Activated CD4-positive, CD25-positive, alpha-beta regulatory T cell (primary cell): ENCODE results near the gene FILIP1.

ENCODE experiments used
- DNase-seq, 4 experiments: peaks; one replicate each; lab custom pipeline; 2025; lab: John Stamatoyannopoulos, UW

FILIP1 gene

DNA sequence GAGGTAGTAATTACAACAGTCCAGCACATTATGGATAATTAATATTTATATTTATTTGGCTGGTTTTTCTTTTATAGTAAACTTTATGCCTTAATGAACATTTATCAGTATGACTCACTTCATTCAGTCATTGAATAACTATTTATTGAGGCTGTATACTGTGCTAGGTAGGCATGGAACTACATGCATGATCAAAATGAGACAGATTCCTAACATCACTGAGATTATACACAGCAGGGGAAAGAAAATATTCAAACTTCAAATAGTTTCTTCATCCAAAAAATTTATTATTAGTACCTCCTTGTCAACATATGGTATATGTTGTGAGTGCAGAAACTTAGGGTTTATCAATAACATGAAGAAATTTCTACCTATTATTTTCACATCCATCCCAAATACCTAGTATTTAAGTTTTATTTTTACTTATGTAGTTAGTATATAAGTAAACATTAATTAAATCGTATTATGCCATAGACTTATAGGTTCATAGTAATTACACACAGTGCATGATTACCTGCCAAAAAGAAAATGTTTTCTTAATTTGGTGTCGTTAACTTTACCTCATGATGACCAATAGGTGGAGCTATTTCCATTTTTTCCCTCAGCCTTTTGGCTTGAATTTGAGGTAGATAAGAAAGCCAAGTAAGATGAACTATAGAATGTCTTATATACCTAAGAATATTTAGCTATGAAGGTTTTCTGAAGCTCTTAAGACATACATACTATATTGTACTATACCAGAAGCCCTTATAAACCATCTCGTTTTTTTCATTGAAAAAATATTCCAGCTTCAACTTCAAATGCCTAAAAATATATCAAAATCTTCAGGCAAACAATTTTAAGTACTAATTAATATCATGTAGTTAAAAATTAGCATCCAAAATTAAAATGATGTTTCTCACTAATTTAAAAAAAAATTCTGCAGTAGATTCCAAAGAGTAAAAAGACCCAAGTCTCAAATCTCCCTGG is 196.5 kb downstream of the FILIP1 start:
- DNase-seq, result no peak

DNA sequence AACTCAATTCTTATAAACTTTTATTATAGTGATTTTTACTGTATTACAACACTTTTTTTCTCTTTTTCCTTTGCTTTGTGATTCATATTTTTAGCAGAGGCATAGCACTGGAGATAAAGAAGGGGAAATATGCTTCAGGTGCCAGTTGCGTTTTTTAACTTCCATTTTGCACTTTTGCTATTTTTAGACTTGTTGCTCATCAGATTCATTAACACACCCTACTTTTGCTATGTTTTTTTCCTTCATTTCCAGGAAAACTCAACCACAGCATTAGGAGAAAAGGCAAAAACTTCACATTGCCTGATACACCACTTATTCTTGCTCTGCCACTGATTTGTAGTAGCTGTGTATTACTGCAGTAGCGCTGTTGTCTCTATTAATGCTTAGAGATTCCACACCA is 201.0 kb downstream of the FILIP1 start:
- DNase-seq, result no peak

DNA sequence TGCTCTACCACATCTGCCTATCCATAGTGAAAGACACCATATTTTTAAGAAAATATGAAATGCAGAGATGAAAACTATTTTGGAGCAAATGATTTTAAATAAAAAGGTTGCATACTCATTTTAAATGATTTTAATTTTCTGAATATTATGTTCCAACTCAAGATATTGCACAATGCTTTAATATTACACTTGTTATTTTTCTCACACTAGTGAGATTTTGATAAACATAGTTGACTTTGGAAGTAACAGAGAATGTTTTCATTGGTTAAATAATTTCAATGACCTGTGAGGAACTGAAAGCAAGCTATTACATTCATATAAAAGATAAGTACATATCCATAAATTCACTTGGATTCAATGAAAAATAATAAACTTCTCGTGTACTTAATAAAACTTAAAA is 201.9 kb downstream of the FILIP1 start:
- DNase-seq, result no peak

DNA sequence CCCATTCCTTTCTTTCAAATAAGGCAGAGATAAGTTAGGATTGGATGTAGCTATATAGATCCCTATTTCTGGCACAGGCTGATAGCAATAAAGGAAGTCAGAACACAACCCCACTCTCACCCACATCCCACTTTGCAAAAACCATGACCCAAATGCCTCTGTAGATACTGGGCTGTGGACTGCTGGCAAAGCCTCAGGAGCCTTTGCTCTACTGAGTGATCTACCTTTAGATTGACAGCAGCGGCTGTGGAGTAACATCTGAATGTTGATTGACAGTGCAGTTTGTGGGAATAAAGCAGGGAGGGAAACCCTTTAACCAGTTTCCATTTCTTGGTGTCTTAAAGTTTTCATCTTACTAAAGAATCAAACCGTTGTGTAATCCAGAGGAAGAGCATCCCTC is 202.3 kb downstream of the FILIP1 start:
- no peak for DNase-seq

DNA sequence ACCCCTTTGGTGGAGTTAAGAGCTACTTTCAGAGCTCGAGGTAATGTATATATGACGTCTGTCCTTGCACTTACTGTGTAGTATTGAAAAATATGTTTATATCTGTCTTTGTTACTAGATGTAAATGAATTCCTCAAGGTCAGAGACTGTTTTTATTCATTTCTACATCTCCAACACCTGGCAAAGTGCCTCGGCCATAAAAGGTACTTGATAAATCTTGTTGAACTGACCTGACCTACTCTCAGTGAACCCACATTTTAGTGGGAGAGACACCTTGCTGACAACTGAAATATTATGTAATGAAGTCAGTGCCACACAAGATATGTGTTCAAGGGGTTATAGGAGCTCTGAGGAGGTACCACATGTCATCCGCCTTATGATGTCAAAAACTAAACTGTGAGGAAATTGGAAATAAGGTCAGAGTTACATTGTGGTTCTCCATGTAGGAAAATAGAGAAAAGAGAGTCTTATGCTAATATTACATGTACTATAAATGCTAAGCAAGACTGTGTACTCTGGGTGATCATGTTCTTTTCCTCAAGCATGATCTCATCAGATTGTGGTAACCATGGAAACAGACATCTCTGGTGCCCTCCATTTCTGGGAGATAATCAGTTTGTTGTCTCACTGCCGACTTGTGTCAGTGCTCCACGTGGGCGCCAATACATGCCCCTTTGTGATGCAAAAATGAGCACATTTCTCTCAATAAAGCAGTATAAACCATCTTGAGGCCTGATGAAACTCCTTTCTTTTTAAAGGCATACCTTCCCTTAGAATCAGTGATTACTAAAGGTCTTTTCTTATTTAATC is 203.3 kb downstream of the FILIP1 start:
- DNase-seq, result no peak

DNA sequence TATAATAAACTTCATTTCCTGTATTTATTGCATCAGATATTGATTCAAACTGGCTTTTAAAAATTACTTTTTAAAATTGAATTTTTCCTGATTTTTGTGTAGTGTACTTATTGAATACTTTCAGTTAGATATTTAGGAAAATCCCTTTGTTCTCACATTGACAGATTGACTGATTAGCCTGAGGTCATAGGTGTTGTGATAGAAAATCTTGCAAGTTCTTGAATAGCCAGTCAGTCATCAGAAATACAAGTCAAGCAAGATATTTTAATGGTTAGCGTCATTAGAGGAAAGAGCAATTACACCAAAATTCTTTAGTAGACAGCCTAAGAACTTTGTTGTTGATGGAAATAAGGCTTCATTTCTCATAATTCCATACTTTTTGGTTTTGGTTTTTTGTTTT is 205.6 kb downstream of the FILIP1 start:
- DNase-seq, result no peak

DNA sequence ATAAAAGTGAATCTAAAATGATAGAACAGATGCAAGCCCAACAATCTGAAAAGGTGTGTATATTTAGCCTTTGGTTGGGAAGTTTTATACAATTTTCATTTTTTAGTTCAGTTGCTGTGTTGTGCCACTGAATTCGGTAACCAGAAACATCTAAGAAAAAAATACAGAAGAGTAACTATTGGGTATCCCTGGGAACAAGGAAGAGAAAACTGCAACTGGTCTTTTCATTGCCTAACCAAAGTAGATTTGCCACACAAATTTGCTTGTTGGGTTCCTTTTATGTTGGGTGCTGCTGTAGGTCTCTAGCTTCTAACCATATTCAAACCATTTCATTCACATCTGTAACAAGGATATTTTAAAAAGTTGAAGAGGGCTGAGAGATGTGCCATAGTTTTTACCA is 206.2 kb downstream of the FILIP1 start:
- no peak for DNase-seq

DNA sequence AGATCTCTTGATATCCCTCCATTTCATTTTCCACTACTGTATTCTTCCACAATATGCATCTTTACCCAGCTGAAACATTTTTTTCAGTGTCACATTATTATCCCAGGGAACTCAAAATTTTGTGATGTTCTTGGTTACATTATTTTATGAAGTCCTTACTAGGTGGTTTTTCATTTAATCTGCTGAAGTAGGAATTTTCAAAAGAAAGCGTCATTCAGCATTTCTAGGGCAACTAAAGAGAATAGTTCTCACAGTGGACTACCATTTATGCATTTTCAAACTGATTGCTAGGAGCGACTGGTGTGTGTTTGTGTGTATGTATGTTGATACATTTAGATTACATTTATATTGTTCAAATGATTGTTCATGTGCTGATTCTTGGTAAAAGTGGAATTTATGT is 206.6 kb downstream of the FILIP1 start:
- DNase-seq, result no peak

DNA sequence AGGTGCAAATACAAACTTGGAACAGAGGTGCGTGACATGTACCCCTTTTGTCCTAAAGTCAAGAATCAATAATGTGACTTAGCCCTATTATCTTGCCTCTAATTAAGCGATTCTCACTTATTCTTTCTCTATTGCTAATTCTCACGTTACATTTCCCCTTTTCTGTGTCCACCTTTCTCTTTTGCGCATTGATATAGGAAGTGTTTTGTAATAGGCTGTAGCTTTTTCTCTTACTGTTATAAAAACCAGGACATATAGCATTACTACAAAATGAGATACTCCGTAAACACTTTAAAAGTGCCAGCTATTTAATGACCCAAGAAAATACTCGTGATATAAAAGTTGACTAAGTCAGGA is 208.3 kb downstream of the FILIP1 start:
- DNase-seq, result no peak

DNA sequence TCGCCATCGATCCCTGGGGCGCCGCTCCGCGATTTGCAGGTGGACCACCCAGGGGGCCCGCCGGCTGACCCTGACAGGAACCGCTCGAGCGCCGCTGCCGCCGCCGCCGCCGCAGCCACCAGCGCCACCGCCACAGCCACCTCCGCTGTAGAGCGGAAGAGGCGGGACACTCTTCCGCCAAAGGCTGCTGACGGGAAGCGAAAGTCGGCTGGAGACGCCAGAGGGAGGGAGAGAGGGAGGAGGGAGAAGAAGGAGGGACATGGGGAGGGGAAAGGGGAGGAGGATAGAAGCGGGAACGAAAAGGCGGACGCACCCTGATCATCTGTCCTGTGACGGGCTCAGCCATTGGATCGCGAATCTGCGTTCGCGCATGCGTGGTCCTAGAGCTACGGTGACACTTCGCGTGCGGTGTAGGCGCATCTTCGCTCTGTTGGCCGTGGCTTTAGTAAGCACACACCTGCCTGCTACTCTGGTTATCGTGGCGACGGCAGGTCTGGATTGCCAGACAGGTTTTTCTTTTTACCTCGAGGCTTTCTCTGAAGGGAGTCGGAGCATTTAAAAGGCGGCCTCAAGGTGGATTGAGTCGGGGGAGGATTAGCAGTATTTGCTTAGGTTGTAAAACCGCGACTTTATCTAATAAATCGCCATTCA is 208.8 kb downstream of the FILIP1 start, which contains the start of gene TMEM30A:
Gene TMEM30A (minus strand): TSS at position 161 of the 651 bp plus-strand sequence. CDS start 154 bp downstream, at position 7.
- DNase-seq, result peak; percentile 78 to 91 (median 85)

DNA sequence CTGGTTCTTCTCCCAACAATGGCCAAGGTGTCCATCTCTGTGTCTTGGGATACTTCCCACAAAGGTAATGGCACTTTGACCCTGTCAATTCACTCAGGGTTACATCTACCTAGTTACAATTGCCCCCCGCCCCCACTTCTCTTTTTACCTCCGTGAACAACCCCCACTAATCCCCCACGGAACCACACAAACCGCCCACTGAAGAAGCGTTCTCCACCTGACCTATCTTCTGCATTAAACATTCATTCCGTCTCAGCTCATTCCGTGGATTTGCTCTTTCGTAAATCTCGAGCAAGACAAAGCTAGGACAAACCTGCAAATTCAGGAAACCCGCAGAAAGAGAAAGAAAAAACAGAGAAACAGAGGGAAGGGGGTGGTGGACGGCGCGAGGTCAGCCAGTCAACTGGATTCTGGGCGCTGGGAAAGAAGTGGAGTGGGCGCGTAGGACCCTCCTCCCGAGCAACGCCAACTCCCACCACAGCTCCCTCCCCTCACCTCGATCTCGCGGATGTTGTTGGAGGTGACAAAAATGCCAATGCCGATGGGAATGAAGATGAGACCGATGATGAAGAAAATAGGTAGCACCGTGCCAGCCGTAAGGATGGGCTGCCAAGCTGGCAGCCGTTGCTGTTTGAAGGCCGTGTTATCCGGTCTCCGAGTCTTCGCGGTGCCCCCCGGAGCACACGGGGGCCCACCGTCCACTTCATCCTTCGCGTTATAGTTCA is 209.5 kb downstream of the FILIP1 start:
- DNase-seq, result no peak

DNA sequence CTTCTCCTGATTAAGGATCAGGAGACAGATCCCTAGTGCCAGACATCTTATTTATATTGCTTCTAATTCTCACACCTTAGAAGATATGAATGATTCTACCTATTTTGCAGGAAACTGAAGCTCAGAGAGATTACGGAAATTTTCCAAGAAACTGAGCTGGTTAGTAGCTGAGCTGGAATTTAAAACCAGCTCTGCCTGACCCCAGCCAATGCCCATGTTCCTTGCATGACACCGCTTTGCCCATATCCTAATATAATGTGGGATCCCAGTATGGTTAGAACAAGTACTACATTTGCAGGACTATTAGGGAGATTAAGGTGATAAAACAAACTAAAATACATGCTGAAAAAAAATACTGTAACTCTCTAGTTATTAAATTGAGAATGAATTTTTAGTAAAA is 210.9 kb downstream of the FILIP1 start:
- no peak for DNase-seq

DNA sequence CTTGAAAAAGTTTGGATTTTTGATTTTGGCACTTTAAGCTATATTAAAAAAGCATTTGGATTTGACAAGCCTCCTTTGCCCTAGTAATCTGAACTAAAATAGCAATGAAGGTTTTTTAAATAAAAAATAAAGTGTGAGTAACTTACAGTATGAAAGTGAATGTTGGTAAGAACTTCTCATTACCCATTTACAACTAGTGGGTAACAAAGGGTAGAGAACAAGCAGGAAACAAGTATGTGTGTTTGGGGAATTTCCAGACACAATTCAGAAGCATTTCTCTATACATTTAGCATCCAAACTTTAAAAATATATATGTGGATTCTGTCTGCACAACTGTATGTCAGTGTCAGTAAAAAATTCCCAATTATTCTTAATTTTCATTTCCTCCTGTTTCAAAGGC is 211.9 kb downstream of the FILIP1 start:
- no peak for DNase-seq

DNA sequence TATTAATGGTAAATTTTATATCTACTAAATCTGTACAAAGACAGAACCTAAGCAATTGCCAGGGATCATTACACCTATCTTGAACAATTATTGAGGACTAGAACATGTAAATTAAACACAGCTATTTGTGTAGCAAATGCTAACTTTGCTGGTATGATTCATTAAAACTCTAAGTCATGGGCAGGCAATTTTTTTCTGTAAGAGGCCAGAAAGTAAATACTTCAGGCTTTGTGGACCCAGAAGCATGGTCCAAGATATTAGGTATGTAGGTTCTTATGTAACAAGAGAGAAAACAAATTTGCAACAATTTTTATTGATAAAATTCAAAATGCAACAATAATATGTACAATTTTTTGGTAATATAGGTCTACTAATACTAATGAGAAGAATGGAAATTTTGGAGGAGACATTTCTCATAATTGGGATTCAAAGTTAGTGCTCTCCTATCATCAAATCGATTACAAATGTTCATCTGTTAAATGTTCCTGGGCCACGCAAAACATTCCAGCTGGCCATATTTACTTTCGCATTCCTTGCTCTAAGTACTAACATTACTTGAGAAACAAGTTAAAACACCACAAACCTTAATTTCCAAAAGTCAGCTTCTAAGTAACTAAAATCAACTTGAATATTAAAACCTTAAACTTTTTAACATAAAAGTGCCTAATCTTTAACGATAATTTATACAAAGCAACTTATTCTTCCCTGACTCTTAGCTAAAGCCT is 213.3 kb downstream of the FILIP1 start:
- no peak for DNase-seq

DNA sequence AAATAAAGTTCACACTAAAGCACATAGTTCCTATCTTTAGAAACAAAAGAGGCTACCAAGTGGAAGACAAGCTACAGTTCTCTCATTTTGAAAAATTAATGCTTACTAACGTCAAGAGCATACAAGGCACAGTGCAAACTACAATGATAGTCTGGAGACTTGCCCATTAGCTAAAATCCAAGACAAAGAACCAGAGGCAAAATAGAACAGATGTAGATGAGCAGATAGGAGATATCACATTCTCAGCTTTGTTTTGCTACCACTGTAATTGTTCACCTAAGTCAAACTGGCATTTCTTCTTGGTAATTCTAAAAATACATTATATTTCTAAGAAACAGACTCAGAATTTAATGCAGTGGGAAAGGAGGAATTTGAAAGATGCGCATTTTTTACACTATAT is 214.2 kb downstream of the FILIP1 start:
- DNase-seq, result no peak

DNA sequence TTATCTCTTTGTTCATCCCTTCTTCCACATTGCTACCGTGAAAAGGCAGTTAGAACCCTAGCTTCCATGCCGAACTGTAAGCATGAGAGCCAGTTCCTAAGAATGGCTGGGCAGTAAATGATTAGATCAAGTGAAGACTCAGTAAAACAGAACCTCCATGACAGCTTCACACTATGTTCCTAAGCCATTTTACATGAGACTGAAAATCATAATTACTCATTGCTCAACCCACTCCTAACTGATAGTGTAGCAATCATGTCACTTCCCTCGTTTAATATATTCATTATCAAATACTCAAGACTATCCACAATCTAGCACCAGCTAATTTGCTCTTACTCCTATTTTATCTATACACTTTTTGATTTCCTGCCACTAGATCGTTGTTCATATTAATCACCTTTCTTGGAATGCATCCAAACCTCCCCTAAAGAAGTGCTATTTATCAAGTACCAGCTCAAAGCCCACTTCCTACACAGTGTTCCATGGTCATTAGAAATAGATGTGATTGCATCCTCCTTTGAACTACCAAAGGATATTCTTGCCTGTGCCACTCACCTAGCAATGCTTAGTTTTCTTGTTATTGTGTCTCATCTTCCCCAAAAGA is 215.0 kb downstream of the FILIP1 start:
- DNase-seq, result no peak

DNA sequence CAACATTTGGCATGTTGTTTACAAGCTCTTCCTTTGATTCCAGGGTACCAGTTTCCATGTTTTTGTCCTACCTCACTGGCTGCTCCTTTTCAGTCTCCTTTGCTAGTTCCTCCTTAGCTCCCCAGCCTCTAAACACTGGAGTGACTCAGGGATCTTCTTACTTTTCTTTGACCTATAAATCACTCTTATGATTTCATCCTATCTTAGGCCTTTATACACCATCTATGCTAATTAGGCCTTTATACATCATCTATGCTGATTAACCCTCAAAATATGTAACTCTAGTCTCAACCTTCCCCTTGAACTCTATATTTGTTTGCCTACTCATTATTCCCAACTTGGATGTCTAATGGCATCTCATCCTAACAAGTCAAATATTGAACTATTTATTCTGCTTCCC is 218.5 kb downstream of the FILIP1 start:
- DNase-seq, result no peak

DNA sequence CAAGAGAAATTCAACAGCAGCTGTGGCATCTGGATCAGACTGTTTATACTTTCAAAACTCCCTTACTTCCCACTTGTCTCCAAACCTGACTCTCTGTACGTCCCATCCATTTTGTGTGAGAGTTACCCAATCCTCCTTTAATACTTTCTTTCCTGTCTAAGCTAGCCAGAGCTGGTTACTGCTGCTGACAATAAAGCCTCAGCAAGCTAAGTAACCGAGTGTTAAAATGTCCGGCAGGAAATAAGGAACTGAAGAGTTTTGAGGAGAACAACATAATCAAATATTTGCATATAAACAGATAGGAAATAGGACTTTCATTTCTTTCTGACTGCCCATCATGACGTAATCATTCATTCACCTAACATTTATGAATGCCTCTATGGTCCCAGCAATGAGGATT is 220.6 kb downstream of the FILIP1 start:
- no peak for DNase-seq

DNA sequence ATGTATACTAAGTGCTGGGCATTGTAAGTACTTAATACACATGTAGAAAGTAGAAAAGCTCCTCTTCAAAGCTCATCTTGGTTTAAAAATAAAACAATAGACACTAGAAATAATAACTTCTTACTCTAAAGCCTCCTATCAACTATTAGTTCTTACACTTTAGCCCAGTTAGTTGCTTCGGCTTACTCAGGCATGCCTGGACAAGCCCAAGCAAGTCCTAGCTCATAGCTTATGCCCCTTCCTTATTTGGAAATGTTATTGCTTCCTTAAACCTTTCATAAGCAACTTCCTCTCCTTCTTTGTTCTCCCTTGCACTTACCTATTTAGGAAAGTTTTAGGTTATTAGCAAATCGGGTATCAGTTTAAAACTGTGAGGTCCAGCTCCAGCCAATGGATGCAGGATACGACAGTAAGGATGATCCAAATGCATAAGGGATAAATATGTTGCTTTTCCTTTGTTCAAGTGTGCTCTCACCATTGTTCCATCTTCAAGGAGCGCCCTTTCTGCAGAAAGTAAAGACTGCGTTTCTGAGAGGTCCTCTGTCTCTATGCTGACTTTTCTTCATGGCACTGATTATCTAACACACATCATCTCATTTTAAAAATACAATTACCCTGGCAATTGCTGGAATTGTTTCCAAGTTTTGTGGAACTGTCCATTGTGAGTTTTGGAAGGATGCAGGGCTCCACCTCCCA is 221.3 kb downstream of the FILIP1 start:
- DNase-seq, result no peak

DNA sequence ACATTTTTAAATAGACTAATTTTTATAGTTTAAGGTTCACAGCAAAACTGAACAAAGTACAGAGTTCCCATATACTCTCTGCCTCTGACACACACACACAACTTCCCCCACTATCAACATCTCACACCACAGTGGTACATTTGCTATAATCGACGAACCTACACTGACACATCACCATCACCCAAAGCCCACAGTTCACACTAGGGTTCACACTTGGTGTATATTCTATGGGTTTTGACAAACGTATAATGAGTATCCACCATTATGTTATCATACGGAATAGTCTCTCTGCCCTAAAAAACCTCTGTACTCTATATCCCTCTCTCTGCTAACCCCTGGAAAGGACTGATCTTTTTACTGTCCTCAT is 224.6 kb downstream of the FILIP1 start:
- no peak for DNase-seq
